Stimulated activated naive CD8-positive, alpha-beta T cell treated with anti-CD3 and anti-CD28 coated beads, Interleukin-15, Interleukin-2, amounts not matched to agents 100 ng/mL and 50 ng/mL, for 24 hours (primary cell): ENCODE data around the gene COBLL1.

Experiments used
- H3K27ac Mint-ChIP-seq: one replicate; pipeline ENCODE4 v1.8.0; 2021; ENCODE audit warnings: mild to moderate bottlenecking, mixed read lengths
- H3K27me3 Mint-ChIP-seq: one replicate; pipeline ENCODE4 v1.8.0; 2021; ENCODE audit warnings: mixed read lengths
- H3K36me3 Mint-ChIP-seq: one replicate; pipeline ENCODE4 v1.8.0; 2021; ENCODE audit warnings: low read depth, mixed read lengths
- H3K4me1 Mint-ChIP-seq: one replicate; pipeline ENCODE4 v1.8.0; 2021; ENCODE audit warnings: low read depth, mixed read lengths
- H3K4me3 Mint-ChIP-seq: one replicate; pipeline ENCODE4 v1.8.0; 2021; ENCODE audit warnings: mild to moderate bottlenecking, mixed read lengths
- H3K9me3 Mint-ChIP-seq: one replicate; pipeline ENCODE4 v1.8.0; 2021; ENCODE audit warnings: mixed read lengths

COBLL1 gene

GRCh38 chr2:164841719-164842623 is at the start of gene COBLL1:
COBLL1 (minus strand) TSS chr2:164841823; CDS start chr2:164841196, 627 bp downstream.
- H3K36me3 Mint-ChIP-seq, result no peaks in the 10 kb centered on the region
- peak within 1 kb of the TSS; percentile 80 for H3K4me3 Mint-ChIP-seq
- H3K4me1 Mint-ChIP-seq, result peaks cover 8% of the 10 kb centered on the region
- no peak within 1 kb of the TSS for H3K27ac Mint-ChIP-seq
- H3K9me3 Mint-ChIP-seq, result no peaks in the 10 kb centered on the region
- H3K27me3 Mint-ChIP-seq, result peaks cover 33% of the 10 kb centered on the region

GRCh38 chr2:164890544-164890943 is 48.9 kb upstream of the COBLL1 start:
- no peaks in the 10 kb centered on the region for H3K4me1 Mint-ChIP-seq
- no peaks in the 10 kb centered on the region for H3K27me3 Mint-ChIP-seq
- H3K9me3 Mint-ChIP-seq, result no peaks in the 10 kb centered on the region
- no peak overlapping the region for H3K4me3 Mint-ChIP-seq
- no peak overlapping the region for H3K27ac Mint-ChIP-seq
- no peaks in the 10 kb centered on the region for H3K36me3 Mint-ChIP-seq

GRCh38 chr2:164888592-164888991 is 47.0 kb upstream of the COBLL1 start:
- no peaks in the 10 kb centered on the region for H3K27me3 Mint-ChIP-seq
- H3K27ac Mint-ChIP-seq, result no peak overlapping the region
- no peaks in the 10 kb centered on the region for H3K9me3 Mint-ChIP-seq
- no peak overlapping the region for H3K4me3 Mint-ChIP-seq
- no peaks in the 10 kb centered on the region for H3K4me1 Mint-ChIP-seq
- no peaks in the 10 kb centered on the region for H3K36me3 Mint-ChIP-seq

GRCh38 chr2:164887434-164888144 is 46.0 kb upstream of the COBLL1 start:
- no peaks in the 10 kb centered on the region for H3K4me1 Mint-ChIP-seq
- H3K36me3 Mint-ChIP-seq, result no peaks in the 10 kb centered on the region
- no peaks in the 10 kb centered on the region for H3K9me3 Mint-ChIP-seq
- no peak overlapping the region for H3K4me3 Mint-ChIP-seq
- H3K27ac Mint-ChIP-seq, result no peak overlapping the region
- no peaks in the 10 kb centered on the region for H3K27me3 Mint-ChIP-seq

- Mint-ChIP-seq H3K27ac (no peak overlapping the region), H3K36me3 (no peaks in the 10 kb centered on the region), H3K27me3 (no peaks in the 10 kb centered on the region), H3K4me1 (no peaks in the 10 kb centered on the region), H3K4me3 (no peak overlapping the region), H3K9me3 (no peaks in the 10 kb centered on the region)
Observed at GRCh38 chr2:164882276-164882675, 40.7 kb upstream of the COBLL1 start.

- no peaks in the 10 kb centered on the region for H3K36me3 Mint-ChIP-seq
- no peak overlapping the region for H3K27ac Mint-ChIP-seq
- H3K9me3 Mint-ChIP-seq, result no peaks in the 10 kb centered on the region
- no peak overlapping the region for H3K4me3 Mint-ChIP-seq
- H3K27me3 Mint-ChIP-seq, result no peaks in the 10 kb centered on the region
- H3K4me1 Mint-ChIP-seq, result no peaks in the 10 kb centered on the region
Observed at GRCh38 chr2:164881524-164881923, 39.9 kb upstream of the COBLL1 start.

- H3K36me3 Mint-ChIP-seq, result no peaks in the 10 kb centered on the region
- no peaks in the 10 kb centered on the region for H3K27me3 Mint-ChIP-seq
- H3K27ac Mint-ChIP-seq, result no peak overlapping the region
- no peak overlapping the region for H3K4me3 Mint-ChIP-seq
- H3K4me1 Mint-ChIP-seq, result no peaks in the 10 kb centered on the region
- H3K9me3 Mint-ChIP-seq, result no peaks in the 10 kb centered on the region
Observed at GRCh38 chr2:164879901-164880535, 38.4 kb upstream of the COBLL1 start.

GRCh38 chr2:164877927-164878326 is 36.3 kb upstream of the COBLL1 start:
- no peaks in the 10 kb centered on the region for H3K27me3 Mint-ChIP-seq
- no peak overlapping the region for H3K27ac Mint-ChIP-seq

GRCh38 chr2:164877169-164877568 is 35.5 kb upstream of the COBLL1 start:
- H3K9me3 Mint-ChIP-seq, result no peaks in the 10 kb centered on the region
- H3K36me3 Mint-ChIP-seq, result no peaks in the 10 kb centered on the region
- no peak overlapping the region for H3K27ac Mint-ChIP-seq
- no peaks in the 10 kb centered on the region for H3K4me1 Mint-ChIP-seq
- H3K27me3 Mint-ChIP-seq, result no peaks in the 10 kb centered on the region
- H3K4me3 Mint-ChIP-seq, result no peak overlapping the region

More at GRCh38 chr2:164877927-164878326, 36.3 kb upstream of the COBLL1 start:
- Mint-ChIP-seq H3K36me3 (no peaks in the 10 kb centered on the region), H3K9me3 (no peaks in the 10 kb centered on the region), H3K4me3 (no peak overlapping the region), H3K4me1 (no peaks in the 10 kb centered on the region)

GRCh38 chr2:164875334-164876205 is 33.9 kb upstream of the COBLL1 start:
- H3K27ac Mint-ChIP-seq, result no peak overlapping the region
- no peaks in the 10 kb centered on the region for H3K4me1 Mint-ChIP-seq
- no peak overlapping the region for H3K4me3 Mint-ChIP-seq
- no peaks in the 10 kb centered on the region for H3K9me3 Mint-ChIP-seq
- H3K27me3 Mint-ChIP-seq, result no peaks in the 10 kb centered on the region
- no peaks in the 10 kb centered on the region for H3K36me3 Mint-ChIP-seq

- no peaks in the 10 kb centered on the region for H3K9me3 Mint-ChIP-seq
- H3K27me3 Mint-ChIP-seq, result no peaks in the 10 kb centered on the region
- H3K4me1 Mint-ChIP-seq, result peaks cover 5% of the 10 kb centered on the region
- H3K4me3 Mint-ChIP-seq, result no peak overlapping the region
- H3K36me3 Mint-ChIP-seq, result no peaks in the 10 kb centered on the region
- H3K27ac Mint-ChIP-seq, result no peak overlapping the region
Observed at GRCh38 chr2:164873210-164873908, 31.7 kb upstream of the COBLL1 start.

GRCh38 chr2:164871404-164871803 is 29.8 kb upstream of the COBLL1 start:
- no peak overlapping the region for H3K27ac Mint-ChIP-seq
- peaks cover 9% of the 10 kb centered on the region for H3K4me1 Mint-ChIP-seq
- no peaks in the 10 kb centered on the region for H3K9me3 Mint-ChIP-seq
- H3K36me3 Mint-ChIP-seq, result no peaks in the 10 kb centered on the region
- no peaks in the 10 kb centered on the region for H3K27me3 Mint-ChIP-seq
- no peak overlapping the region for H3K4me3 Mint-ChIP-seq

GRCh38 chr2:164869420-164869772 is 27.8 kb upstream of the COBLL1 start:
- Mint-ChIP-seq H3K27ac (no peak overlapping the region), H3K4me3 (no peak overlapping the region), H3K4me1 (peaks cover 9% of the 10 kb centered on the region), H3K9me3 (no peaks in the 10 kb centered on the region), H3K27me3 (no peaks in the 10 kb centered on the region), H3K36me3 (no peaks in the 10 kb centered on the region)
